HepG2 (cell line): ENCODE measurements around the gene SULT2B1. TPM values are rescaled to one million over a fixed set of nuclear protein-coding genes. Genes with fewer than 3 reads are reported as not detected.

Source experiments
- ATF7-NPFF ChIP-seq: sonication (generic); formaldehyde crosslinking; IDR thresholded peaks from 2 replicates; pipeline ENCODE4 v1.8.1; 2023; ENCODE audit warnings: mild to moderate bottlenecking, low read depth, missing genetic modification reagents, moderate library complexity
- EED ChIP-seq: sonication (generic); formaldehyde crosslinking; IDR thresholded peaks from 2 replicates; pipeline ENCODE4 v1.5.0; 2020; ENCODE audit warnings: mild to moderate bottlenecking, missing genetic modification reagents
- KIAA2018 ChIP-seq: sonication (generic); formaldehyde crosslinking; IDR thresholded peaks from 2 replicates; pipeline ENCODE4 v1.5.0; 2020; ENCODE audit warnings: mild to moderate bottlenecking, missing genetic modification reagents, borderline replicate concordance
- MYC ChIP-seq: sonication (generic); formaldehyde crosslinking; IDR thresholded peaks from 2 replicates; pipeline ENCODE4 v1.9.0; 2021; ENCODE audit warnings: missing genetic modification reagents, borderline replicate concordance
- NAIF1 ChIP-seq: sonication (generic); formaldehyde crosslinking; IDR thresholded peaks from 2 replicates; pipeline ENCODE4 v1.5.0; 2020; ENCODE audit warnings: mild to moderate bottlenecking, missing genetic modification reagents, borderline replicate concordance
- UBTF ChIP-seq: sonication (generic); formaldehyde crosslinking; IDR thresholded peaks from 2 replicates; pipeline ENCODE4 v1.4.0; 2020; ENCODE audit warnings: mild to moderate bottlenecking, missing genetic modification reagents
- ZBTB1 ChIP-seq: sonication (generic); formaldehyde crosslinking; IDR thresholded peaks from 2 replicates; pipeline ENCODE4 v1.4.0; 2020; ENCODE audit warnings: missing genetic modification reagents, borderline replicate concordance
- ZNF207 ChIP-seq: fragments of 450-650 bp; IDR thresholded peaks from 2 replicates; pipeline ENCODE4 v1.6.1; 2016; ENCODE audit warnings: antibody characterized with exemption, borderline replicate concordance
- ZNF564 ChIP-seq: sonication (generic); formaldehyde crosslinking; IDR thresholded peaks from 2 replicates; pipeline ENCODE4 v1.8.1; 2023; ENCODE audit warnings: mild to moderate bottlenecking, missing genetic modification reagents
- ZNF609 ChIP-seq: sonication (generic); formaldehyde crosslinking; IDR thresholded peaks from 2 replicates; pipeline ENCODE4 v1.4.0; 2020; ENCODE audit warnings: mild to moderate bottlenecking, missing genetic modification reagents, borderline replicate concordance
- polyA plus RNA-seq, 8 experiments: library from polyadenylated mRNA; depleted of rRNA in 3 of 8; stranded (reverse) in 7 of 8; unstranded in 1 of 8; fragments of >200 nt; fragmentation: Illumina TruSeq in 4 of 8; extraction: Trizol in 4 of 8; gene quantifications; 2 replicates each; pipeline versions ENCODE4 v1.2.1 to v1.2.3, GENCODE V29; 2011 to 2016; ENCODE audit warnings: low read depth in 4 of 8, missing spikeins in 1 of 8, mixed read lengths in 1 of 8; ENCODE audit not compliant: insufficient read depth in 1 of 8
- total RNA-seq, 5 experiments: library from RNA; depleted of rRNA; stranded (reverse); fragments of >200 nt; fragmentation: Illumina TruSeq; extraction: Trizol; gene quantifications; 2 replicates each; pipeline ENCODE4 v1.2.3, GENCODE V29; 2016; ENCODE audit warnings: low read depth in 1 of 5

The SULT2B1 gene
- total and polyA plus RNA-seq, 2 of the 13 experiments (the other 11 are each of a cell fraction or from before 2014, with no cell fraction given): 0.13 TPM; not detected in 1

- TF ChIP-seq KIAA2018 (CRISPR knock-in tag) (peak; percentile 82; the same call in 1 of the 2 replicates), ZBTB1 (no peak), ZNF609 (CRISPR knock-in tag) (0 out of 2 replicates have a peak, but pooled peaks have one; percentile 48), MYC (CRISPR knock-in tag) (peak; percentile 99), ATF7-NPFF (CRISPR knock-in tag) (peak; percentile 85), EED (CRISPR knock-in tag) (peak; percentile 43; the same call in 1 of the 2 replicates), NAIF1 (CRISPR knock-in tag) (no peak; the same call in none of the 2 replicates), ZNF207 (no peak), ZNF564 (CRISPR knock-in tag) (peak; percentile 87), UBTF (CRISPR knock-in tag) (peak; percentile 83)
Measured at GRCh38 chr19:48618916-48619691, 67.1 kb downstream of the SULT2B1 start, which contains the start of the genes RPL18 and SPHK2 (continued).
